H9 (cell line): Measurements from ENCODE around the gene CYBRD1. TPM values are rescaled to one million over a fixed set of nuclear protein-coding genes. Genes with fewer than 3 reads are reported as not detected.

Experiments
- DNase-seq: peaks from one replicate; pipeline ENCODE4 v3.0.0-alpha.2; 2017
- H2AFZ ChIP-seq: one replicate; pipeline ENCODE4 v1.6.1; 2013; ENCODE audit warnings: mild to moderate bottlenecking, low read length, control low read depth, moderate library complexity
- H2AK5ac ChIP-seq: 2 replicates; pipeline ENCODE4 v1.6.1; 2013; ENCODE audit warnings: low read length, control low read depth, mixed read lengths; ENCODE audit not compliant: insufficient read length
- H2BK120ac ChIP-seq: one replicate; pipeline ENCODE4 v1.6.1; 2013; ENCODE audit warnings: low read depth, mild to moderate bottlenecking, low read length, control low read depth, inconsistent platforms; ENCODE audit not compliant: poor library complexity, severe bottlenecking
- H2BK12ac ChIP-seq: 2 replicates; pipeline ENCODE4 v1.6.1; 2013; ENCODE audit warnings: low read length, control low read depth, mixed read lengths, low read depth; ENCODE audit not compliant: insufficient read length
- H2BK15ac ChIP-seq: 2 replicates; pipeline ENCODE4 v1.6.1; 2013; ENCODE audit warnings: low read depth, low read length, control low read depth
- H2BK20ac ChIP-seq: one replicate; pipeline ENCODE4 v1.6.1; 2013; ENCODE audit warnings: low read depth, mild to moderate bottlenecking, low read length, control low read depth, inconsistent platforms; ENCODE audit not compliant: poor library complexity, severe bottlenecking
- H2BK5ac ChIP-seq: 2 replicates; pipeline ENCODE4 v1.6.1; 2013; ENCODE audit warnings: low read length, control low read depth, mixed read lengths; ENCODE audit not compliant: insufficient read length
- H3K14ac ChIP-seq: 2 replicates; pipeline ENCODE4 v1.6.1; 2013; ENCODE audit warnings: low read length, control low read depth; ENCODE audit not compliant: insufficient read depth
- H3K18ac ChIP-seq: 2 replicates; pipeline ENCODE4 v1.6.1; 2013; ENCODE audit warnings: low read depth, mild to moderate bottlenecking, mixed read lengths, low read length, control low read depth; ENCODE audit not compliant: insufficient read length
- H3K23ac ChIP-seq: 2 replicates; pipeline ENCODE4 v1.6.1; 2013; ENCODE audit warnings: low read length, control low read depth, mixed read lengths, low read depth; ENCODE audit not compliant: insufficient read length
- H3K23me2 ChIP-seq: 2 replicates; pipeline ENCODE4 v1.6.1; 2013; ENCODE audit warnings: low read depth, mild to moderate bottlenecking, mixed read lengths, low read length, control low read depth; ENCODE audit not compliant: insufficient read length, poor library complexity, severe bottlenecking
- H3K27ac ChIP-seq: 2 replicates; pipeline ENCODE4 v1.5.1; 2013; ENCODE audit warnings: low read length, control low read depth, mixed read lengths, low read depth; ENCODE audit not compliant: insufficient read length
- H3K27me3 ChIP-seq: 2 replicates; pipeline ENCODE4 v1.6.1; 2013; ENCODE audit warnings: low read length, control low read depth, inconsistent platforms; ENCODE audit not compliant: insufficient read depth
- H3K4ac ChIP-seq: 2 replicates; pipeline ENCODE4 v1.6.1; 2013; ENCODE audit warnings: low read depth, mild to moderate bottlenecking, control low read depth, inconsistent platforms, low read length, moderate library complexity
- H3K4me1 ChIP-seq: 2 replicates; pipeline ENCODE4 v1.6.1; 2013; ENCODE audit warnings: low read length, control low read depth, inconsistent platforms; ENCODE audit not compliant: insufficient read depth
- H3K4me2 ChIP-seq: 2 replicates; pipeline ENCODE4 v1.6.1; 2013; ENCODE audit warnings: low read length, control low read depth, mixed read lengths; ENCODE audit not compliant: insufficient read length, insufficient read depth
- H3K56ac ChIP-seq: 2 replicates; pipeline ENCODE4 v1.6.1; 2013; ENCODE audit warnings: low read depth, mild to moderate bottlenecking, mixed read lengths, low read length, control low read depth; ENCODE audit not compliant: insufficient read length
- H3K79me1 ChIP-seq: 2 replicates; pipeline ENCODE4 v1.6.1; 2013; ENCODE audit warnings: low read depth, mild to moderate bottlenecking, moderate library complexity, low read length, control low read depth, inconsistent platforms; ENCODE audit not compliant: insufficient read depth, poor library complexity, severe bottlenecking
- H3K79me2 ChIP-seq: 2 replicates; pipeline ENCODE4 v1.6.1; 2013; ENCODE audit warnings: low read length, control low read depth, inconsistent platforms; ENCODE audit not compliant: insufficient read depth
- H3K9ac ChIP-seq: 2 replicates; pipeline ENCODE4 v1.6.1; 2013; ENCODE audit warnings: low read length, control low read depth, mixed read lengths; ENCODE audit not compliant: insufficient read length; ENCODE audit errors: extremely low read depth
- H3K9me3 ChIP-seq: one replicate; pipeline ENCODE4 v1.6.1; 2013; ENCODE audit warnings: low read depth, low read length, inconsistent platforms; ENCODE audit not compliant: control insufficient read depth
- H3T11ph ChIP-seq: one replicate; pipeline ENCODE4 v1.6.1; 2013; ENCODE audit warnings: mild to moderate bottlenecking, low read length, control low read depth, inconsistent platforms
- H4K20me1 ChIP-seq: one replicate; pipeline ENCODE4 v1.6.1; 2013; ENCODE audit not compliant: control insufficient read depth, insufficient read length, insufficient read depth
- H4K5ac ChIP-seq: 2 replicates; pipeline ENCODE4 v1.6.1; 2013; ENCODE audit warnings: low read depth, mild to moderate bottlenecking, mixed read lengths, low read length, control low read depth; ENCODE audit not compliant: insufficient read length
- H4K8ac ChIP-seq: replicated peaks from 2 replicates; pipeline ENCODE4 v1.6.1; 2013; ENCODE audit warnings: low read length, control low read depth, mixed read lengths, low read depth; ENCODE audit not compliant: insufficient read length
- H4K91ac ChIP-seq: 2 replicates; pipeline ENCODE4 v1.6.1; 2013; ENCODE audit warnings: low read depth, mild to moderate bottlenecking, moderate library complexity, mixed read lengths, low read length, control low read depth; ENCODE audit not compliant: insufficient read length
- H3K27ac Mint-ChIP-seq, 3 experiments: 2 replicates in 2 of 3; 3 replicates in 1 of 3; pipeline ENCODE4 v1.8.0; 2020 to 2021; ENCODE audit warnings: mixed read lengths in 3 of 3, mild to moderate bottlenecking in 1 of 3, moderate library complexity in 1 of 3
- H3K27me3 Mint-ChIP-seq: 2 replicates; pipeline ENCODE4 v1.8.0; 2021; ENCODE audit warnings: low read depth, mild to moderate bottlenecking, moderate library complexity, mixed read lengths
- H3K36me3 Mint-ChIP-seq, 3 experiments: 2 replicates in 2 of 3; 3 replicates in 1 of 3; pipeline ENCODE4 v1.8.0; 2020 to 2021; ENCODE audit warnings: low read depth in 3 of 3, mixed read lengths in 3 of 3; ENCODE audit not compliant: insufficient read depth in 1 of 3
- H3K4me1 Mint-ChIP-seq, 2 experiments: 2 replicates each; pipeline ENCODE4 v1.8.0; 2020; ENCODE audit warnings: mixed read lengths in 2 of 2
- H3K4me3 Mint-ChIP-seq, 2 experiments: 2 replicates in 1 of 2; 3 replicates in 1 of 2; pipeline ENCODE4 v1.8.0; 2020 to 2021; ENCODE audit warnings: mild to moderate bottlenecking in 2 of 2, mixed read lengths in 2 of 2, moderate library complexity in 1 of 2
- H3K9me3 Mint-ChIP-seq, 2 experiments: 2 replicates in 1 of 2; 3 replicates in 1 of 2; pipeline ENCODE4 v1.8.0; 2020; ENCODE audit warnings: mild to moderate bottlenecking in 2 of 2, mixed read lengths in 2 of 2, moderate library complexity in 1 of 2
- CTCF ChIP-seq: fragments of 200-600 bp; sonication (generic); conservative IDR thresholded peaks from 3 replicates; pipeline ENCODE4 v1.8.0; 2021; ENCODE audit warnings: antibody characterized with exemption, mild to moderate bottlenecking
- WGBS: extraction: QIAGEN DNeasy Blood & Tissue Kit; methylation state at CpG from one replicate; pipeline ENCODE4 v1.1.7; 2013; ENCODE audit warnings: missing lambda C conversion rate, low lambda C conversion rate, mixed read lengths; ENCODE audit not compliant: insufficient read length; ENCODE audit errors: extremely low coverage; 5-methylcytosine and 5-hydroxymethylcytosine counted together
- total RNA-seq: library from RNA; stranded (reverse); gene quantifications from 2 replicates; pipeline ENCODE4 v1.2.1, GENCODE V29; 2021

Gene CYBRD1
- total RNA-seq, 1 experiment from 2014 or later, result 3.6 TPM

GRCh38 chr2:171485116-171485515 lies 37.2 kb upstream of the CYBRD1 start:
- Mint-ChIP-seq H3K27me3 (no peaks in the 10 kb centered on the region), H3K9me3 (no peaks in the 10 kb centered on the region), H3K4me3 (no peak overlapping the region), H3K27ac (peak overlapping the region in 1 of 3 experiments; percentile 4; a peak in 1 of 7 replicates), H3K36me3 (peaks cover 3 to 20% (median 7%) of the 10 kb centered on the region in 3 experiments; a peak in 4 of 7 replicates), H3K4me1 (peaks cover 14 to 23% of the 10 kb centered on the region in 2 experiments)
- Histone ChIP-seq H2AK5ac (no peak overlapping the region), H3K79me1 (no peaks in the 10 kb centered on the region), H3K56ac (no peak overlapping the region), H2BK20ac (no peak overlapping the region), H3K9me3 (no peaks in the 10 kb centered on the region), H2BK5ac (no peak overlapping the region), H3K23me2 (no peaks in the 10 kb centered on the region), H2AFZ (no peak overlapping the region), H2BK120ac (no peak overlapping the region), H3K27ac (no peak overlapping the region), H3K9ac (no peak overlapping the region), H3K14ac (no peak overlapping the region), H3K23ac (no peak overlapping the region), H3K4ac (no peak overlapping the region), H4K5ac (no peak overlapping the region), H3K4me2 (no peak overlapping the region), H4K8ac (no peak overlapping the region), H4K20me1 (no peaks in the 10 kb centered on the region), H3K4me1 (peaks cover 6% of the 10 kb centered on the region; the same call in 1 of the 2 replicates), H3K18ac (no peak overlapping the region), H3T11ph (no peak overlapping the region), H2BK15ac (no peak overlapping the region), H4K91ac (no peak overlapping the region), H2BK12ac (no peak overlapping the region), H3K27me3 (no peaks in the 10 kb centered on the region), H3K79me2 (no peaks in the 10 kb centered on the region)
- DNase-seq, result no peak
- WGBS, result no CpG with 5 or more reads among the region's 1 CpG
- no peak for TF ChIP-seq CTCF
